Measurements from ENCODE around the gene CDR2L.
A peak's percentile ranks its signal among the peaks of the same experiment; 100 is the strongest.

Gene CDR2L

DNA sequence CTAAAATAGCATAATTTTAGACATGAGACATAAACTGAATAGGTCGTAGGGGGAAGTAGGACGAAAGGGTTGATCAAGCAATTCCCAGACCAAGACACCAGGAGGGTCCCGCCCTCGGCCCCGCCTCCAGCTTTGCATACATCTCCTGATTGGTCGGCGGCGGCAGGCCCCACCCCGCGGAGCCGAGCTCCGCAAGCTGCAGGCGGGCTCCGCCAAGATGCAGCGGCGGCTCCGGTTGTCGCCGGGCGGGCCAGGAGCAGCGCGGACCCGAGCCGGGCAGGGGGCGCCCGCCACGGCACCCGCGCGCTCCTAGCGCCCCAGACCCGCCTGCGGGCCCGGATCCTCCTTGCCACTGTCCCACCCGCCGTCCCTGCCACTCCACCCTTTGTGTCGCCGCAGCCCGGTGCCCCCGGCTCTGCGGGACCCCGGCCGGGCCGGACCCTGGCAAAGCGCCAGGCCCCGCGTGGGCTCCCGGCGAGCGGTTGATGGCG lies at the start of gene CDR2L:
Gene CDR2L (plus strand): TSS at position 215 of the 491 bp plus-strand sequence. CDS start 412 bp downstream, outside the sequence.
- peak within 1 kb of the TSS; percentile 88 for H3K27ac ChIP-seq
- TF ChIP-seq, protein P1, sequence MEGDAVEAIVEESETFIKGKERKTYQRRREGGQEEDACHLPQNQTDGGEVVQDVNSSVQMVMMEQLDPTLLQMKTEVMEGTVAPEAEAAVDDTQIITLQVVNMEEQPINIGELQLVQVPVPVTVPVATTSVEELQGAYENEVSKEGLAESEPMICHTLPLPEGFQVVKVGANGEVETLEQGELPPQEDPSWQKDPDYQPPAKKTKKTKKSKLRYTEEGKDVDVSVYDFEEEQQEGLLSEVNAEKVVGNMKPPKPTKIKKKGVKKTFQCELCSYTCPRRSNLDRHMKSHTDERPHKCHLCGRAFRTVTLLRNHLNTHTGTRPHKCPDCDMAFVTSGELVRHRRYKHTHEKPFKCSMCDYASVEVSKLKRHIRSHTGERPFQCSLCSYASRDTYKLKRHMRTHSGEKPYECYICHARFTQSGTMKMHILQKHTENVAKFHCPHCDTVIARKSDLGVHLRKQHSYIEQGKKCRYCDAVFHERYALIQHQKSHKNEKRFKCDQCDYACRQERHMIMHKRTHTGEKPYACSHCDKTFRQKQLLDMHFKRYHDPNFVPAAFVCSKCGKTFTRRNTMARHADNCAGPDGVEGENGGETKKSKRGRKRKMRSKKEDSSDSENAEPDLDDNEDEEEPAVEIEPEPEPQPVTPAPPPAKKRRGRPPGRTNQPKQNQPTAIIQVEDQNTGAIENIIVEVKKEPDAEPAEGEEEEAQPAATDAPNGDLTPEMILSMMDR (conservative IDR thresholded peaks at IDR 0.05): peak; percentile 8; the same call in 1 of the 2 replicates

- TF ChIP-seq, protein P1 (conservative IDR thresholded peaks at IDR 0.05): no peak
Observed at GRCh38 chr17:74938194-74938950, 49.1 kb upstream of the CDR2L start.

GRCh38 chr17:74939534-74939933 lies 47.9 kb upstream of the CDR2L start:
- TF ChIP-seq, protein P1 (conservative IDR thresholded peaks at IDR 0.05): no peak

More at GRCh38 chr17:74938194-74938950, 49.1 kb upstream of the CDR2L start:
- no peak overlapping the region for H3K27ac ChIP-seq

GRCh38 chr17:74941128-74941725 lies 46.2 kb upstream of the CDR2L start:
- TF ChIP-seq, protein P1 (conservative IDR thresholded peaks at IDR 0.05): no peak
- no peak overlapping the region for H3K27ac ChIP-seq

More at GRCh38 chr17:74939534-74939933, 47.9 kb upstream of the CDR2L start:
- H3K27ac ChIP-seq: no peak overlapping the region

DNA sequence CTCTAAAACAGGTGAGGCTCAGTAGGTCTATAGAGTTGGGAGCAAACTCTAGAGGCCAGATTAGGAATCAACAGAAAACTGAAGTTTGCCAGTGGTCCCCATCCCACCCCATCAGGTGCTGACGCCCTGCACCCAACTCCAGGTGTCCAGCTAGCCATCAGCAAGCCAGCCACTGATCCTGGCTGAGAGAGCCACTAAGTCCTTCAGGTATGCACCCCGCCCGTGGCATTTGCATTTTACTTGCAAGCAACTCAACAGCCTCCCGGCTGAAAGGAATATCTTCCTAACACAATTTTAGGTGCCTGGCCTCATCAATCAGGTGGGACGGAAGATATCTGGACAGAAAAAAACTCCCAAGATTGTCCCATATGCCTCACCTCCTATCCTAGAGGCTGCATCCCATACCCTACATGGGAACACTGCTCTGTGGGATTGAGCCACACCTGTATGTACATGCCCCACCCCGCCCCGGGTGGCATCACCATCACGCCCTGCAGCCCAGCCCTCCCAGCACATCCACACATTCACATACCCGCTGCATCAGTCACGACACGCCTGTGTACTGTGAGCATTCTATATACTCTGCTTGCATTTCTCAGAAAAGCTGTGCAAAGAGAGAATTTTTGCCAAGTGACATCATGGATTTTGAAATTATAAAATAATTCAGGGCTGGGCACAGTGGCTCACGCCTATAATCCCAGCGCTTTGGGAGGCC lies 43.5 kb upstream of the CDR2L start:
- no peak overlapping the region for H3K27ac ChIP-seq
- TF ChIP-seq, protein P1 (conservative IDR thresholded peaks at IDR 0.05): no peak

- H3K27ac ChIP-seq: no peak overlapping the region
- TF ChIP-seq, protein P1 (conservative IDR thresholded peaks at IDR 0.05): no peak
Observed at GRCh38 chr17:74945543-74945942, 41.9 kb upstream of the CDR2L start.

DNA sequence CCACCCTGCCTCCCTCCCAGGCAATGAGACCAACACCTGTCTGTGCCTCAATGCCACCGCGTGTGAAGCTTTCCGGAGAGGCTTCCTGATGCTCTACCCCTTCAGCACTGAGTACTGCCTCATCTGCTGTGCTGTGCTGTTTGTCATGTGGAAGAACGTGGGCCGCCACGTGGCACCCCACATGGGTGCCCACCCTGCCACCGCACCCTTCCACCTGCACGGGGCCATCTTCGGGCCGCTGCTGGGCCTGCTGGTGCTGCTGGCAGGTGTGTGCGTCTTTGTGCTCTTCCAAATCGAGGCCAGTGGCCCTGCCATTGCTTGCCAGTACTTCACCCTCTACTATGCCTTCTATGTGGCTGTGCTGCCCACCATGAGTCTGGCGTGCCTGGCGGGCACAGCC lies 40.8 kb upstream of the CDR2L start:
- no peak overlapping the region for H3K27ac ChIP-seq
- TF ChIP-seq, protein P1 (conservative IDR thresholded peaks at IDR 0.05): no peak
